Activated CD4-positive, alpha-beta T cell treated with anti-CD3 and anti-CD28 coated beads for 48 hours (primary cell): ENCODE results near the gene MPPED2.

ENCODE experiments used
- DNase-seq: peaks from one replicate; pipeline ENCODE4 v3.0.0-alpha.2; 2020

Gene MPPED2

GRCh38 chr11:30481330-30481729 is 104.8 kb downstream of the MPPED2 start:
- no peak for DNase-seq

- no peak for DNase-seq
These were observed 106.3 kb downstream of the MPPED2 start for GRCh38 chr11:30479899-30480298.

GRCh38 chr11:30478923-30479322 is 107.2 kb downstream of the MPPED2 start:
- DNase-seq = no peak

GRCh38 chr11:30477061-30477460 is 109.1 kb downstream of the MPPED2 start:
- DNase-seq = no peak

GRCh38 chr11:30474151-30474954 is 111.8 kb downstream of the MPPED2 start:
- DNase-seq = no peak

- no peak for DNase-seq
These were observed 114.9 kb downstream of the MPPED2 start for GRCh38 chr11:30471244-30471643.

GRCh38 chr11:30468881-30469280 is 117.3 kb downstream of the MPPED2 start:
- DNase-seq = no peak

- DNase-seq = no peak
These were observed 119.0 kb downstream of the MPPED2 start for GRCh38 chr11:30467176-30467575.

- DNase-seq = no peak
These were observed 120.5 kb downstream of the MPPED2 start for GRCh38 chr11:30465623-30466022.

GRCh38 chr11:30465192-30465591 is 121.0 kb downstream of the MPPED2 start:
- no peak for DNase-seq

GRCh38 chr11:30463266-30463665 is 122.9 kb downstream of the MPPED2 start:
- no peak for DNase-seq

GRCh38 chr11:30462421-30462820 is 123.7 kb downstream of the MPPED2 start:
- no peak for DNase-seq

GRCh38 chr11:30459821-30460220 is 126.3 kb downstream of the MPPED2 start:
- no peak for DNase-seq

- no peak for DNase-seq
These were observed 126.8 kb downstream of the MPPED2 start for GRCh38 chr11:30459306-30459705.

- DNase-seq = no peak
These were observed 127.6 kb downstream of the MPPED2 start for GRCh38 chr11:30458541-30458940.

- DNase-seq = no peak
These were observed 129.1 kb downstream of the MPPED2 start for GRCh38 chr11:30457087-30457486.

- no peak for DNase-seq
These were observed 131.1 kb downstream of the MPPED2 start for GRCh38 chr11:30455025-30455424.

- DNase-seq = no peak
These were observed 131.6 kb downstream of the MPPED2 start for GRCh38 chr11:30454541-30454940.

- DNase-seq = no peak
These were observed 132.0 kb downstream of the MPPED2 start for GRCh38 chr11:30454111-30454510.

GRCh38 chr11:30453705-30454104 is 132.4 kb downstream of the MPPED2 start:
- DNase-seq = no peak

- no peak for DNase-seq
These were observed 133.3 kb downstream of the MPPED2 start for GRCh38 chr11:30452842-30453241.

GRCh38 chr11:30452114-30452513 is 134.0 kb downstream of the MPPED2 start:
- no peak for DNase-seq

GRCh38 chr11:30451626-30452025 is 134.5 kb downstream of the MPPED2 start:
- DNase-seq = no peak

GRCh38 chr11:30451167-30451566 is 135.0 kb downstream of the MPPED2 start:
- DNase-seq = no peak

- DNase-seq = no peak
These were observed 139.0 kb downstream of the MPPED2 start for GRCh38 chr11:30447058-30447640.
